ENCODE data around the gene PTPRT. TPM values are rescaled to one million over a fixed set of nuclear protein-coding genes. Genes with fewer than 3 reads are reported as not detected.

The PTPRT gene
- total and polyA plus RNA-seq, 10 of the 15 experiments (the other 5 are each of a cell fraction or from before 2014, with no cell fraction given) = not detected

- Histone ChIP-seq H2AFZ (ENCODE audit: control insufficient read depth, low read depth, low read length) (no peak overlapping the region), H3K27me3 (replicated peaks in 1 of 2; ENCODE audit: control insufficient read depth in 2 of 2, insufficient read depth in 2 of 2, low read length in 1 of 2) (no peaks in the 10 kb centered on the region), H3K79me2 (ENCODE audit: control insufficient read depth, insufficient read depth, low read length) (no peaks in the 10 kb centered on the region), H3K27ac (ENCODE audit: control insufficient read depth, insufficient read depth) (no peak overlapping the region), H3K4me1 (ENCODE audit: control insufficient read depth, insufficient read depth, low read length) (no peaks in the 10 kb centered on the region), H3K36me3 (ENCODE audit: control insufficient read depth in 2 of 2, insufficient read depth in 2 of 2, low read length in 1 of 2) (no peaks in the 10 kb centered on the region), H3K4me2 (ENCODE audit: control insufficient read depth, insufficient read depth) (no peak overlapping the region), H4K20me1 (ENCODE audit: control insufficient read depth, insufficient read depth) (no peaks in the 10 kb centered on the region), H3K9ac (ENCODE audit: control insufficient read depth, insufficient read depth, low read length) (no peak overlapping the region), H3K4me3 (no peak overlapping the region), H3K9me3 (replicated peaks; ENCODE audit: control insufficient read depth, insufficient read depth, low read length) (no peaks in the 10 kb centered on the region)
- no TSS peak for BruUV-seq (replicated peaks)
- DNase-seq (ENCODE audit: low read depth, low spot score) (no peak), ATAC-seq (no peak), FAIRE-seq (no peak)
- CTCF ChIA-PET = no interaction called here
- POLR2A ChIA-PET = no interaction called here
- in situ Hi-C loops (cut with MboI) (no loop called here), intact Hi-C loops (cut with micrococcal nuclease; ENCODE audit: unreplicated experiment) (no loop called here)
- TF ChIP-seq ELK1 (IDR thresholded peaks at IDR 0.05; ENCODE audit: low read depth, low read length) = no peak
- TF ChIP-seq NFYB (IDR thresholded peaks at IDR 0.05; ENCODE audit: insufficient read depth, low read depth, low read length) = no peak
- no peak for TF ChIP-seq EP300 (IDR thresholded peaks at IDR 0.05; ENCODE audit: borderline replicate concordance in 1 of 2, control insufficient read depth in 1 of 2, low read depth in 2 of 2, low read length in 2 of 2)
- TF ChIP-seq CBFB (IDR thresholded peaks at IDR 0.05; ENCODE audit: low read depth) = no peak
- TF ChIP-seq ZNF384 (IDR thresholded peaks at IDR 0.05; ENCODE audit: borderline replicate concordance, low read depth, low read length) = no peak
- no peak for TF ChIP-seq SPI1 (IDR thresholded peaks at IDR 0.05; ENCODE audit: borderline replicate concordance, insufficient read depth, low read depth, low read length)
- TF ChIP-seq ESRRA (IDR thresholded peaks at IDR 0.05; ENCODE audit: low read length) = no peak
- TF ChIP-seq CBX3 (IDR thresholded peaks at IDR 0.05; ENCODE audit: borderline replicate concordance, low read depth) = no peak
- no peak for TF ChIP-seq IKZF1 (conservative IDR thresholded peaks at IDR 0.05)
- no peak for TF ChIP-seq TCF7 (IDR thresholded peaks at IDR 0.05; ENCODE audit: borderline replicate concordance)
- TF ChIP-seq ZBTB4 (CRISPR knock-in tag; IDR thresholded peaks at IDR 0.05) = no peak
- TF ChIP-seq SUPT20H (IDR thresholded peaks at IDR 0.05; ENCODE audit: borderline replicate concordance, control insufficient read depth, low read depth, low read length) = no peak
- no peak for TF ChIP-seq SKIL (IDR thresholded peaks at IDR 0.05; ENCODE audit: low read depth, poor library complexity, severe bottlenecking)
- TF ChIP-seq NFXL1 (IDR thresholded peaks at IDR 0.05; ENCODE audit: borderline replicate concordance) = no peak
- TF ChIP-seq TCF12 (IDR thresholded peaks at IDR 0.05; ENCODE audit: low read depth, low read length) = no peak
- TF ChIP-seq ASH2L (IDR thresholded peaks at IDR 0.05; ENCODE audit: borderline replicate concordance, low read depth) = no peak
- TF ChIP-seq JUNB (IDR thresholded peaks at IDR 0.05) = no peak
- RAD21 ChIA-PET (ENCODE audit: unreplicated experiment) = no interaction called here
- SMC1A ChIA-PET (ENCODE audit: uncharacterized antibody, unreplicated experiment) = no interaction called here
- 2% methylated on average over 6 of the region's 6 CpGs for WGBS (ENCODE audit: insufficient coverage, insufficient replicate concordance, low lambda C conversion rate, missing lambda C conversion rate)
Observed at GRCh38 chr20:43014206-43014605, 175.5 kb downstream of the PTPRT start.
